SK-N-SH treated with all-trans-retinoic acid at 6 μM for 48 hours (cell line): ENCODE measurements around the gene PRDM11.

Source experiments
- CSDC2 ChIP-seq: fragments of 250-450 bp; sonication (Bioruptor Pico); IDR thresholded peaks from 2 replicates; pipeline ENCODE4 v1.5.0; 2020; ENCODE audit warnings: mild to moderate bottlenecking, moderate library complexity
- ESRRG ChIP-seq: fragments of 250-450 bp; sonication (Bioruptor Pico); IDR thresholded peaks from 2 replicates; pipeline ENCODE4 v1.6.1; 2021; ENCODE audit warnings: mild to moderate bottlenecking
- GLIS3 ChIP-seq: fragments of 250-450 bp; sonication (Bioruptor Pico); IDR thresholded peaks from 2 replicates; pipeline ENCODE4 v1.5.0; 2020; ENCODE audit warnings: mild to moderate bottlenecking, moderate library complexity
- ISL1 ChIP-seq: fragments of 250-450 bp; sonication (Bioruptor Pico); IDR thresholded peaks from 2 replicates; pipeline ENCODE4 v2.1.2; 2022; ENCODE audit warnings: mild to moderate bottlenecking, moderate library complexity
- OSR1 ChIP-seq: fragments of 250-450 bp; sonication (Bioruptor Pico); IDR thresholded peaks from 2 replicates; pipeline ENCODE4 v1.8.0; 2022; ENCODE audit warnings: moderate library complexity, mild to moderate bottlenecking, inconsistent platforms
- PATZ1 ChIP-seq: fragments of 250-450 bp; sonication (Bioruptor Pico); IDR thresholded peaks from 2 replicates; pipeline ENCODE4 v1.8.0; 2020; ENCODE audit warnings: mild to moderate bottlenecking, moderate library complexity, borderline replicate concordance
- RARB ChIP-seq: fragments of 250-450 bp; sonication (Bioruptor Pico); IDR thresholded peaks from 2 replicates; pipeline ENCODE4 v1.8.0; 2021; ENCODE audit warnings: mild to moderate bottlenecking, moderate library complexity
- TCF4 ChIP-seq: fragments of 250-450 bp; sonication (Bioruptor Pico); IDR thresholded peaks from 2 replicates; pipeline ENCODE4 v1.8.0; 2021; ENCODE audit warnings: mild to moderate bottlenecking, moderate library complexity, borderline replicate concordance
- TOX ChIP-seq: fragments of 250-450 bp; sonication (Bioruptor Pico); IDR thresholded peaks from 2 replicates; pipeline ENCODE4 v1.8.0; 2021; ENCODE audit warnings: mild to moderate bottlenecking, moderate library complexity, borderline replicate concordance
- TSHZ2 ChIP-seq: fragments of 250-450 bp; sonication (Bioruptor Pico); IDR thresholded peaks from 2 replicates; pipeline ENCODE4 v1.5.0; 2020; ENCODE audit warnings: mild to moderate bottlenecking, moderate library complexity
- ZFP3 ChIP-seq: fragments of 250-450 bp; sonication (Bioruptor Pico); IDR thresholded peaks from 2 replicates; pipeline ENCODE4 v1.5.0; 2020; ENCODE audit warnings: mild to moderate bottlenecking, moderate library complexity
- ZFP30 ChIP-seq: fragments of 450-650 bp; formaldehyde crosslinking; IDR thresholded peaks from 2 replicates; pipeline ENCODE4 v1.5.0; 2022; ENCODE audit warnings: mild to moderate bottlenecking, moderate library complexity
- ZNF70 ChIP-seq: fragments of 450-650 bp; formaldehyde crosslinking; IDR thresholded peaks from 2 replicates; pipeline ENCODE4 v1.5.0; 2020; ENCODE audit warnings: mild to moderate bottlenecking, moderate library complexity

GRCh38 chr11:45161252-45162063, 15.0 kb downstream of the PRDM11 start:
- TF ChIP-seq ESRRG (CRISPR knock-in tag) (no peak), ZFP30 (CRISPR knock-in tag) (no peak), ZFP3 (CRISPR knock-in tag) (no peak), PATZ1 (CRISPR knock-in tag) (no peak), RARB (CRISPR knock-in tag) (no peak), TSHZ2 (no peak), GLIS3 (CRISPR knock-in tag) (no peak), CSDC2 (no peak), TCF4 (CRISPR knock-in tag) (peak; percentile 34; the same call in 1 of the 2 replicates), OSR1 (CRISPR knock-in tag) (no peak), ISL1 (CRISPR knock-in tag) (no peak), TOX (CRISPR knock-in tag) (no peak), ZNF70 (CRISPR knock-in tag) (no peak)
